H1 (cell line): ENCODE data around the gene MYLK4.

Experiments used
- BACH1 ChIP-seq: IDR thresholded peaks from 2 replicates; pipeline ENCODE4 v1.6.1; 2012; ENCODE audit warnings: low read length, improper control_type of control experiment
- CTCF ChIP-seq, 3 experiments: IDR thresholded peaks; 1 replicate in 2 of 3; 2 replicates in 1 of 3; pipeline versions ENCODE4 v1.5.1 to v1.6.1; 2011; ENCODE audit warnings: low read length in 3 of 3, mild to moderate bottlenecking in 3 of 3, inconsistent platforms in 2 of 3, low read depth in 1 of 3, moderate library complexity in 1 of 3; ENCODE audit not compliant: insufficient read depth in 1 of 3; ENCODE audit errors: control extremely low read depth in 1 of 3
- HDAC2 ChIP-seq, 2 experiments: fragments of 300-600 bp in 1 of 2; sonication (generic) in 1 of 2; IDR thresholded peaks; 2 replicates each; pipeline ENCODE4 v1.6.1; 2011 to 2012; ENCODE audit warnings: low read depth in 2 of 2, low read length in 2 of 2, mild to moderate bottlenecking in 2 of 2, moderate library complexity in 2 of 2, borderline replicate concordance in 1 of 2, inconsistent platforms in 1 of 2
- MAFK ChIP-seq: IDR thresholded peaks from 2 replicates; pipeline ENCODE4 v1.6.1; 2012; ENCODE audit warnings: low read depth, mild to moderate bottlenecking, improper control_type of control experiment, low read length
- YY1 ChIP-seq: IDR thresholded peaks from 2 replicates; pipeline ENCODE4 v1.6.1; 2011; ENCODE audit warnings: low read depth, mild to moderate bottlenecking, low read length

GRCh38 chr6:2622671-2623070 lies 128.1 kb downstream of the MYLK4 start:
- TF ChIP-seq MAFK (no peak), YY1 (no peak), CTCF (IDR thresholded peaks at IDR 0.05; ENCODE audit: control extremely low read depth in 1 of 3, insufficient read depth in 1 of 3, low read depth in 1 of 3, low read length in 3 of 3) (peak in 1 of 3 experiments; percentile 3; a peak in 1 of 4 replicates), HDAC2 (IDR thresholded peaks at IDR 0.05; ENCODE audit: borderline replicate concordance in 1 of 2, low read depth in 2 of 2, low read length in 2 of 2) (no peak), BACH1 (no peak)
